ENCODE measurements around the gene VPS45. TPM values are rescaled to one million over a fixed set of nuclear protein-coding genes. Genes with fewer than 3 reads are reported as not detected.

VPS45 gene
- total RNA-seq, 2 donors from 2014 or later: 27.3 to 32.0 TPM

Other genes starting within 250 kb of the VPS45 start
- gene BOLA1, start 168.2 kb upstream of the VPS45 start, total RNA-seq: 10 to 100 TPM; 11.0 to 12.6 TPM
- gene SV2A, start 149.9 kb upstream of the VPS45 start, total RNA-seq: 1 to 10 TPM; 1.1 to 1.4 TPM
- gene SF3B4, start 140.0 kb upstream of the VPS45 start, total RNA-seq: 10 to 100 TPM; 51.4 to 58.0 TPM
- gene MTMR11, start 130.9 kb upstream of the VPS45 start, total RNA-seq: 100 to 1,000 TPM; 176 to 247 TPM
- gene OTUD7B, start 57.0 kb upstream of the VPS45 start, total RNA-seq: 10 to 100 TPM; 35.3 to 53.6 TPM
- gene PLEKHO1, start 82.1 kb downstream of the VPS45 start, total RNA-seq: 10 to 100 TPM in 1 of 2 donors, 1 to 10 TPM in 1; 4.8 to 43.0 TPM
- gene ANP32E, start 168.3 kb downstream of the VPS45 start, total RNA-seq: 10 to 100 TPM; 10.5 to 13.6 TPM
- gene CA14, start 190.0 kb downstream of the VPS45 start, total RNA-seq: under 1 TPM; 0.28 to 0.34 TPM
- 100 to 1,000 TPM; 194 to 199 TPM for gene APH1A, start 201.2 kb downstream of the VPS45 start, total RNA-seq
- gene C1orf54, start 205.0 kb downstream of the VPS45 start, total RNA-seq: 10 to 100 TPM in 1 of 2 donors, 1 to 10 TPM in 1; 4.5 to 11.5 TPM
- gene CIART, start 214.8 kb downstream of the VPS45 start, total RNA-seq: 1 to 10 TPM in 1 of 2 donors, under 1 TPM in 1; 0.95 to 1.3 TPM
- 10 to 100 TPM; 36.2 to 44.3 TPM for gene MRPS21, start 226.1 kb downstream of the VPS45 start, total RNA-seq